Calu3 (cell line): ENCODE results near the gene HPCAL4. TPM values are rescaled to one million over a fixed set of nuclear protein-coding genes. Genes with fewer than 3 reads are reported as not detected.

Source experiments
- total RNA-seq: library from RNA; stranded (reverse); gene quantifications from 2 replicates; pipeline ENCODE4 v1.2.3, GENCODE V29; 2022

The HPCAL4 gene
- total RNA-seq, 1 experiment from 2014 or later = not detected

Other genes starting within 250 kb of the HPCAL4 start
- gene BMP8A, start 199.8 kb downstream of the HPCAL4 start, total RNA-seq = 0.24 and 0.40 TPM in 2 replicates
- 193 and 213 TPM in 2 replicates for gene PABPC4, start 114.6 kb downstream of the HPCAL4 start, total RNA-seq
- gene HEYL, start 51.8 kb downstream of the HPCAL4 start, total RNA-seq = 0.09 and 0.27 TPM in 2 replicates
- not detected in 2 replicates for gene NT5C1A, start 19.3 kb downstream of the HPCAL4 start, total RNA-seq
- 38.2 and 46.5 TPM in 2 replicates for gene PPIE, start 47.4 kb upstream of the HPCAL4 start, total RNA-seq
- 1.0 and 1.3 TPM in 2 replicates for gene OXCT2, start 79.9 kb upstream of the HPCAL4 start, total RNA-seq
- gene BMP8B, start 97.4 kb upstream of the HPCAL4 start, total RNA-seq = 6.2 and 6.8 TPM in 2 replicates
- gene TRIT1, start 192.1 kb upstream of the HPCAL4 start, total RNA-seq = 17.6 and 21.8 TPM in 2 replicates
- 0.59 and 0.78 TPM in 2 replicates for gene MYCL, start 210.5 kb upstream of the HPCAL4 start, total RNA-seq